DOHH2 (cell line): ENCODE measurements around the gene LRP2.

Experiments
- H3F3A ChIP-seq: fragments of 200-600 bp; sonication (generic), shearing (Covaris generic); 2 replicates; pipeline ENCODE4 v1.6.0; 2016; ENCODE audit warnings: antibody characterized with exemption, mild to moderate bottlenecking; ENCODE audit not compliant: control insufficient read depth, insufficient read depth
- H3K27ac ChIP-seq: fragments of 200-600 bp; sonication (generic); 2 replicates; pipeline ENCODE4 v1.5.1; 2014; ENCODE audit warnings: low read depth, mild to moderate bottlenecking, low read length, moderate library complexity
- H3K27me3 ChIP-seq: fragments of 200-600 bp; sonication (generic); 2 replicates; pipeline ENCODE4 v1.6.1; 2014; ENCODE audit warnings: mild to moderate bottlenecking, low read length, mixed read lengths; ENCODE audit not compliant: control insufficient read depth
- H3K36me3 ChIP-seq: fragments of 200-600 bp; sonication (generic); 2 replicates; pipeline ENCODE4 v1.6.1; 2014; ENCODE audit warnings: mild to moderate bottlenecking, low read length, moderate library complexity, mixed read lengths; ENCODE audit not compliant: control insufficient read depth
- H3K4me1 ChIP-seq: fragments of 200-600 bp; sonication (generic); 2 replicates; pipeline ENCODE4 v1.6.1; 2014; ENCODE audit warnings: mild to moderate bottlenecking, low read length, mixed read lengths; ENCODE audit not compliant: control insufficient read depth
- H3K4me2 ChIP-seq: fragments of 200-600 bp; sonication (generic); 2 replicates; pipeline ENCODE4 v1.6.0; 2014; ENCODE audit warnings: mild to moderate bottlenecking, low read length, moderate library complexity
- H3K4me3 ChIP-seq: fragments of 200-600 bp; sonication (generic); 2 replicates; pipeline ENCODE4 v1.5.1; 2014; ENCODE audit warnings: mild to moderate bottlenecking, low read length, mixed read lengths
- H3K79me2 ChIP-seq: fragments of 200-600 bp; sonication (generic); 2 replicates; pipeline ENCODE4 v1.6.1; 2014; ENCODE audit warnings: mild to moderate bottlenecking, low read length, mixed read lengths; ENCODE audit not compliant: control insufficient read depth
- H3K9me2 ChIP-seq: fragments of 200-600 bp; sonication (generic); replicated peaks from 2 replicates; pipeline ENCODE4 v1.6.1; 2014; ENCODE audit warnings: mild to moderate bottlenecking, low read length, mixed read lengths; ENCODE audit not compliant: control insufficient read depth
- H3K9me3 ChIP-seq: fragments of 200-600 bp; sonication (generic); 2 replicates; pipeline ENCODE4 v1.6.1; 2014; ENCODE audit warnings: antibody characterized with exemption, low read length, mixed read lengths; ENCODE audit not compliant: control insufficient read depth, insufficient read depth
- H4K20me1 ChIP-seq: fragments of 200-600 bp; sonication (generic); 2 replicates; pipeline ENCODE4 v1.6.0; 2014; ENCODE audit warnings: low read depth, mild to moderate bottlenecking, antibody characterized with exemption, low read length, moderate library complexity; ENCODE audit not compliant: control insufficient read depth, insufficient read depth
- EZH2phosphoT487 ChIP-seq: fragments of 200-600 bp; sonication (generic); IDR thresholded peaks from 2 replicates; pipeline ENCODE4 v1.6.1; 2017; ENCODE audit warnings: borderline replicate concordance, mild to moderate bottlenecking, antibody characterized with exemption, low read length, moderate library complexity, mixed read lengths
- TF ChIP-seq, protein P1 (sequence below): fragments of 200-600 bp; sonication (generic); IDR thresholded peaks from one replicate; pipeline ENCODE4 v1.5.1; 2014; ENCODE audit warnings: antibody characterized with exemption, mild to moderate bottlenecking, low read depth, low read length; ENCODE audit not compliant: poor library complexity, severe bottlenecking

LRP2 gene

DNA sequence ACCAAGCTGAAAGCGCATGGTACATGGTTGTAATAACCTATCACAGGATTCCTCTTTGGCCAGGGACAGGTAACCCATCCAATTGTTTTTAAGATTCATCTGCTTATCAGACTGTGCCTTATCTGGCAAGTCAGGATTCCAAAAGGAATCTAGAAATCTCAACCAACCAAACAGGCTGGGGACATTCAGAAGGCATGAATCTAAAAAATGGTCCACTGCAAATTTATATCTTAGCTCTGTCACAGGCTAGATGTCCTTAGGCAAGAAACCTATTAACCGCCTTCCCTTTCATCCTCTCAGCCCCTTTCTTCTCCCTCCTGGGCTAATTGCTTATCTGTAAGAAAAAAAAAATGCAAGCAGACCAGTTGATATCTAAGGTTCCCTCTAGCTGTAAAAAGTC, 4.3 kb downstream of the LRP2 start:
- Histone ChIP-seq H3K4me1 (no peaks in the 10 kb centered on the region), H3K79me2 (no peaks in the 10 kb centered on the region), H4K20me1 (no peaks in the 10 kb centered on the region), H3K4me2 (no peak overlapping the region), H3K4me3 (no peak overlapping the region), H3K9me2 (no peaks in the 10 kb centered on the region), H3K27ac (no peak overlapping the region), H3K9me3 (no peaks in the 10 kb centered on the region), H3K36me3 (no peaks in the 10 kb centered on the region), H3F3A (no peaks in the 10 kb centered on the region), H3K27me3 (peaks cover 25% of the 10 kb centered on the region)
- TF ChIP-seq, protein P1, sequence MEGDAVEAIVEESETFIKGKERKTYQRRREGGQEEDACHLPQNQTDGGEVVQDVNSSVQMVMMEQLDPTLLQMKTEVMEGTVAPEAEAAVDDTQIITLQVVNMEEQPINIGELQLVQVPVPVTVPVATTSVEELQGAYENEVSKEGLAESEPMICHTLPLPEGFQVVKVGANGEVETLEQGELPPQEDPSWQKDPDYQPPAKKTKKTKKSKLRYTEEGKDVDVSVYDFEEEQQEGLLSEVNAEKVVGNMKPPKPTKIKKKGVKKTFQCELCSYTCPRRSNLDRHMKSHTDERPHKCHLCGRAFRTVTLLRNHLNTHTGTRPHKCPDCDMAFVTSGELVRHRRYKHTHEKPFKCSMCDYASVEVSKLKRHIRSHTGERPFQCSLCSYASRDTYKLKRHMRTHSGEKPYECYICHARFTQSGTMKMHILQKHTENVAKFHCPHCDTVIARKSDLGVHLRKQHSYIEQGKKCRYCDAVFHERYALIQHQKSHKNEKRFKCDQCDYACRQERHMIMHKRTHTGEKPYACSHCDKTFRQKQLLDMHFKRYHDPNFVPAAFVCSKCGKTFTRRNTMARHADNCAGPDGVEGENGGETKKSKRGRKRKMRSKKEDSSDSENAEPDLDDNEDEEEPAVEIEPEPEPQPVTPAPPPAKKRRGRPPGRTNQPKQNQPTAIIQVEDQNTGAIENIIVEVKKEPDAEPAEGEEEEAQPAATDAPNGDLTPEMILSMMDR: no peak
- no peak for TF ChIP-seq EZH2phosphoT487

DNA sequence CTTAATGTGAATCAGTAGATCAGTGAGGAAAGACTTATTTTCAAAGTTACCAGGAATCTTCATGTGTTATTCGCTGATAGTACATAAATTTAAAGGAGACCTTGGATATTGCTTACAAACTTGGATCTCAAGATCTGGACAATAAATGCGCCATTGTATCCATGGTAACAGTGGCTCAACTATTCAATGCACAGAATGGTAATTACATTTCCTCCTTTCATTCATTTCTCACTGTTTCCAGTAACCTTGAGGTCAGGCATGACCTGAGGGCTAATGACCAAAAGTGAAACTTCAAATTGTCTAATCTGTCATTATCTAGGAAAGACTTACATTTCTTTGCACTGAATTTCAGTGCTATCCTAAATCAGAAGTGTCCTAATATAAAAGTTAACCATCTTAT, 8.1 kb downstream of the LRP2 start:
- TF ChIP-seq, protein P1: no peak
- no peak for TF ChIP-seq EZH2phosphoT487
- Histone ChIP-seq H3K9me3 (no peaks in the 10 kb centered on the region), H3K27ac (no peak overlapping the region), H3F3A (no peaks in the 10 kb centered on the region), H3K27me3 (peaks cover 3% of the 10 kb centered on the region; the same call in 1 of the 2 replicates), H4K20me1 (no peaks in the 10 kb centered on the region), H3K36me3 (no peaks in the 10 kb centered on the region), H3K4me3 (no peak overlapping the region), H3K9me2 (no peaks in the 10 kb centered on the region), H3K4me2 (no peak overlapping the region), H3K4me1 (no peaks in the 10 kb centered on the region), H3K79me2 (no peaks in the 10 kb centered on the region)

DNA sequence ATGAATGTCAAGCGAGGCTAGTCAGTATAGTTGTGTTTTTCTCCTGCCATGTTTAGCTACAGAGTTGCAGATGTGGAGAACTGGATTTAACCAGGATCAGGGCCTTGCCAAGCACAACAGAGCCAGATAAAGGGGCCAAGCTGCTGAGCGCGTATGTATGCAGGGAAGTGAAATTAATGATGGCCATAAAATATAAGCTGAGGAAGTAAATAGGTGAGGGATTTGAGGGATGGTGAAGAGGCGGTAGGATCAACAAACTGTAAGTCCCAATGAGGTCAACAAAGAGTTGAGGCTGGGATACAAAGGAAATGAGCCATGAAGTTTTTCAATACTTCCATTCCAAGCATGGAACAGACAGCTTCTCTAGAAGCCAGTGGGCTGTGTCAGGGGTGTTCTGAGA, 10.6 kb downstream of the LRP2 start:
- Histone ChIP-seq H3K4me3 (no peak overlapping the region), H3K9me3 (no peaks in the 10 kb centered on the region), H3K36me3 (no peaks in the 10 kb centered on the region), H3K4me1 (no peaks in the 10 kb centered on the region), H3K9me2 (no peaks in the 10 kb centered on the region), H4K20me1 (no peaks in the 10 kb centered on the region), H3F3A (no peaks in the 10 kb centered on the region), H3K4me2 (no peak overlapping the region), H3K27me3 (peaks cover 3% of the 10 kb centered on the region; the same call in 1 of the 2 replicates), H3K27ac (no peak overlapping the region), H3K79me2 (no peaks in the 10 kb centered on the region)
- TF ChIP-seq, protein P1: no peak
- TF ChIP-seq EZH2phosphoT487: no peak

DNA sequence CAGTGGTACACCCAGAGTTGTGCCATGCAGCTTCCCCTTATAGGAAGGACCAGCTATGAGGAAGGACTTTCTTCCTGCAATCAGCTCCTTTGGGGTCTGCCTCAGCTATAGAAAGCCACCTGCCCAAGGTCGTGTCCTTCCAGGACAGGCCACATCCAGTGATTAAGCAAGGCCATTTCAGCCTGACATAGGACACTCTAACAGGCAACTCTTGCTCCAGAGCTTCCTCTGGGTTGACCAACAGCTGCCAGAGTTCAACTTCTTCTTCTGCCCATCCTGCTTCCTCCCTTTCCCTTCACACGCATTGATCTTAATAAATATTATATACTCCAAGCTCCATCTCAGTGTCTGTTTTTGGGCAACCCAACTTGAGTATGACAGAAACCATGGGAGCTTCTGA, 12.8 kb downstream of the LRP2 start:
- TF ChIP-seq EZH2phosphoT487: no peak
- TF ChIP-seq, protein P1: no peak
- Histone ChIP-seq H3K27ac (no peak overlapping the region), H3K79me2 (no peaks in the 10 kb centered on the region)

More for the DNA sequence above, 12.8 kb downstream of the LRP2 start:
- Histone ChIP-seq H3F3A (no peaks in the 10 kb centered on the region), H3K4me2 (no peak overlapping the region), H3K27me3 (no peaks in the 10 kb centered on the region), H3K36me3 (no peaks in the 10 kb centered on the region), H3K9me3 (no peaks in the 10 kb centered on the region), H4K20me1 (no peaks in the 10 kb centered on the region), H3K4me1 (no peaks in the 10 kb centered on the region), H3K9me2 (no peaks in the 10 kb centered on the region), H3K4me3 (no peak overlapping the region)
